Uterus (tissue), 4 donors: ENCODE results near the gene CCDC9. TPM values are rescaled to one million over a fixed set of nuclear protein-coding genes. Genes with fewer than 3 reads are reported as not detected.

Experiments
- DNase-seq, 2 donors: peaks; one replicate each; pipeline ENCODE4 v3.0.0-alpha.2; 2019 to 2020
- H3K27ac ChIP-seq, 2 donors: fragments of 200-600 bp; sonication (generic); 1 replicate in 1 of 2; 2 replicates in 1 of 2; pipeline ENCODE4 v1.5.1; 2016 to 2018
- H3K27me3 ChIP-seq, 2 donors: fragments of 200-600 bp; sonication (generic); one replicate each; pipeline ENCODE4 v1.5.1; 2018 to 2019; ENCODE audit warnings: control low read depth in 1 of 2
- H3K36me3 ChIP-seq, 2 donors: fragments of 200-600 bp; sonication (generic); one replicate each; pipeline ENCODE4 v1.5.1; 2019; ENCODE audit warnings: control low read depth in 1 of 2
- H3K4me1 ChIP-seq, 2 donors: fragments of 200-600 bp; sonication (generic); one replicate each; pipeline ENCODE4 v1.5.1; 2018 to 2019; ENCODE audit warnings: control low read depth in 1 of 2
- H3K4me3 ChIP-seq, 2 donors: fragments of 200-600 bp; sonication (generic); 1 replicate in 1 of 2; 2 replicates in 1 of 2; pipeline ENCODE4 v1.5.1; 2018 to 2019; ENCODE audit warnings: mild to moderate bottlenecking in 1 of 2
- H3K9me3 ChIP-seq, 2 donors: fragments of 200-600 bp; sonication (generic); one replicate each; pipeline ENCODE4 v1.5.1; 2019; ENCODE audit warnings: control low read depth in 1 of 2
- CTCF ChIP-seq, 4 experiments: fragments of 200-600 bp in 2 of 4; fragments of 450-650 bp in 2 of 4; sonication (generic) in 2 of 4; IDR thresholded peaks; one replicate each; pipeline ENCODE4 v1.5.1; 2016 to 2019; ENCODE audit warnings: antibody characterized with exemption in 4 of 4, mild to moderate bottlenecking in 2 of 4, moderate library complexity in 1 of 4
- POLR2A ChIP-seq, 2 donors: fragments of 450-650 bp; IDR thresholded peaks; one replicate each; pipeline ENCODE4 v1.6.1; 2016; ENCODE audit warnings: antibody characterized with exemption in 2 of 2, mild to moderate bottlenecking in 1 of 2, moderate library complexity in 1 of 2
- intact Hi-C: fragments of 100-400 bp; cut with DNase I; formaldehyde crosslinking; loops from one replicate; pipeline ENCODE4 v1.15.1; 2023; ENCODE audit warnings: low total_unique reads
- total RNA-seq, 4 donors: library from RNA; depleted of rRNA in 3 of 4; stranded (reverse); fragments of >200 nt in 3 of 4; gene quantifications; one replicate each; pipeline versions ENCODE4 v1.1.0 to v1.2.4, GENCODE V29; 2014 to 2023
- donor health status: DM: yes; HTN: yes; CAD: no.

Gene CCDC9
- total RNA-seq, 4 donors from 2014 or later: 2.6 to 45.4 (median 8.1) TPM

GRCh38 chr19:47229676-47230053 is 26.7 kb upstream of the CCDC9 start:
- peaks cover 0 to 5% of the 10 kb centered on the region in 2 donors for H3K4me1 ChIP-seq
- H3K9me3 ChIP-seq: no peaks in the 10 kb centered on the region
- intact Hi-C loops: no loop called here
- no peak for DNase-seq
- TF ChIP-seq CTCF (IDR thresholded peaks at IDR 0.05) (no peak), POLR2A (IDR thresholded peaks at IDR 0.05) (no peak)
- H3K4me3 ChIP-seq: peak overlapping the region; percentile 55 to 100
- peak overlapping the region; percentile 98 to 99 for H3K27ac ChIP-seq
- no peaks in the 10 kb centered on the region for H3K27me3 ChIP-seq
- no peaks in the 10 kb centered on the region for H3K36me3 ChIP-seq

GRCh38 chr19:47230054-47230920 is 26.0 kb upstream of the CCDC9 start:
- H3K9me3 ChIP-seq: no peaks in the 10 kb centered on the region
- peak overlapping the region; percentile 55 to 100 for H3K4me3 ChIP-seq
- H3K36me3 ChIP-seq: no peaks in the 10 kb centered on the region
- TF ChIP-seq CTCF (IDR thresholded peaks at IDR 0.05) (peak; percentile 66 to 98 (median 80)), POLR2A (IDR thresholded peaks at IDR 0.05) (no peak)
- DNase-seq: peak; percentile 71 to 76
- H3K4me1 ChIP-seq: peaks cover 0 to 5% of the 10 kb centered on the region in 2 donors
- H3K27me3 ChIP-seq: no peaks in the 10 kb centered on the region
- peak overlapping the region; percentile 98 to 99 for H3K27ac ChIP-seq
- intact Hi-C loops: no loop called here

GRCh38 chr19:47230921-47231214 is 25.5 kb upstream of the CCDC9 start, which contains the start of gene BBC3:
BBC3 (minus strand) TSS chr19:47231199; CDS start chr19:47228431, 2,768 bp downstream.
- peak within 1 kb of the TSS; percentile 55 to 100 for H3K4me3 ChIP-seq
- DNase-seq: no peak
- H3K9me3 ChIP-seq: no peaks in the 10 kb centered on the region
- peaks cover 0 to 5% of the 10 kb centered on the region in 2 donors for H3K4me1 ChIP-seq
- H3K27ac ChIP-seq: peak within 1 kb of the TSS; percentile 98 to 99
- no peaks in the 10 kb centered on the region for H3K36me3 ChIP-seq
- intact Hi-C loops: no loop called here
- no peaks in the 10 kb centered on the region for H3K27me3 ChIP-seq
- peak; percentile 48 to 91 for TF ChIP-seq POLR2A (IDR thresholded peaks at IDR 0.05)
- no peak for TF ChIP-seq CTCF (IDR thresholded peaks at IDR 0.05)

- Histone ChIP-seq H3K4me3 (peak overlapping the region; percentile 30 to 100), H3K4me1 (peaks cover 0 to 5% of the 10 kb centered on the region in 2 donors), H3K36me3 (no peaks in the 10 kb centered on the region), H3K27ac (peak overlapping the region; percentile 87 to 98), H3K27me3 (no peaks in the 10 kb centered on the region), H3K9me3 (no peaks in the 10 kb centered on the region)
- peak; percentile 88 to 91 for DNase-seq
- intact Hi-C loops: no loop called here
- TF ChIP-seq CTCF (IDR thresholded peaks at IDR 0.05) (no peak), POLR2A (IDR thresholded peaks at IDR 0.05) (no peak)
These were observed 24.9 kb upstream of the CCDC9 start for GRCh38 chr19:47231215-47232054.
